Measurements from ENCODE around the gene MBD5. TPM values are rescaled to one million over a fixed set of nuclear protein-coding genes. Genes with fewer than 3 reads are reported as not detected.

The MBD5 gene
- total and polyA plus RNA-seq, 2 donors (not counting 1 experiment from before 2014, with no cell fraction given) = 10.9 to 69.7 TPM

- DNase-seq (no peak), ATAC-seq (ENCODE audit: low read depth) (no peak)
- Histone ChIP-seq H3K9me3 (ENCODE audit: control extremely low read depth in 1 of 3, control insufficient read depth in 2 of 3, insufficient read depth in 1 of 3, low read length in 2 of 3) (no peaks in the 10 kb centered on the region), H3K4me3 (ENCODE audit: control extremely low read depth in 1 of 5, extremely low read depth in 1 of 5, insufficient read depth in 1 of 5, low read depth in 2 of 5, low read length in 4 of 5) (no peak overlapping the region), H2AFZ (ENCODE audit: insufficient read depth, low read depth, low read length, poor library complexity, severe bottlenecking) (no peak overlapping the region), H3K9ac (ENCODE audit: low read length) (no peak overlapping the region), H3K4me2 (replicated peaks; ENCODE audit: low read depth, low read length, poor library complexity, severe bottlenecking) (no peak overlapping the region), H4K20me1 (ENCODE audit: control insufficient read depth, insufficient read depth, low read length, poor library complexity, severe bottlenecking) (no peaks in the 10 kb centered on the region), H3K4me1 (ENCODE audit: control insufficient read depth in 2 of 2, insufficient read depth in 2 of 2, low read length in 2 of 2) (no peaks in the 10 kb centered on the region), H3K36me3 (replicated peaks in 1 of 2; ENCODE audit: control extremely low read depth in 1 of 2, control insufficient read depth in 1 of 2, extremely low read depth in 1 of 2, insufficient read depth in 2 of 2, low read length in 1 of 2) (peaks cover 0 to 4% of the 10 kb centered on the region in 2 experiments), H3K79me2 (ENCODE audit: control insufficient read depth, insufficient read depth, low read length) (no peaks in the 10 kb centered on the region), H3K27me3 (replicated peaks in 1 of 4; ENCODE audit: control extremely low read depth in 1 of 4, control insufficient read depth in 3 of 4, insufficient read depth in 4 of 4, low read length in 3 of 4) (no peaks in the 10 kb centered on the region), H3K27ac (ENCODE audit: low read length in 2 of 2) (no peak overlapping the region)
- Mint-ChIP-seq H3K4me3 (no peak overlapping the region), H3K27ac (no peak overlapping the region), H3K4me1 (no peaks in the 10 kb centered on the region), H3K27me3 (no peaks in the 10 kb centered on the region), H3K9me3 (ENCODE audit: insufficient read depth) (no peaks in the 10 kb centered on the region)
- ChIA-PET CTCF (no interaction called here), POLR2A (no interaction called here)
- no peak for TF ChIP-seq EZH2 (IDR thresholded peaks at IDR 0.05; ENCODE audit: borderline replicate concordance, insufficient read depth, low read depth, low read length, poor library complexity, severe bottlenecking)
- TF ChIP-seq CTCF (IDR thresholded peaks at IDR 0.05) = no peak
- intact Hi-C loops (cut with micrococcal nuclease) = no loop called here
These were observed 279.7 kb downstream of the MBD5 start for GRCh38 chr2:148300544-148300943.

GRCh38 chr2:148301362-148301761 is 280.5 kb downstream of the MBD5 start:
- Histone ChIP-seq H3K9me3 (ENCODE audit: control extremely low read depth in 1 of 3, control insufficient read depth in 2 of 3, insufficient read depth in 1 of 3, low read length in 2 of 3) (no peaks in the 10 kb centered on the region), H4K20me1 (ENCODE audit: control insufficient read depth, insufficient read depth, low read length, poor library complexity, severe bottlenecking) (no peaks in the 10 kb centered on the region), H3K79me2 (ENCODE audit: control insufficient read depth, insufficient read depth, low read length) (no peaks in the 10 kb centered on the region), H3K9ac (ENCODE audit: low read length) (no peak overlapping the region), H3K36me3 (replicated peaks in 1 of 2; ENCODE audit: control extremely low read depth in 1 of 2, control insufficient read depth in 1 of 2, extremely low read depth in 1 of 2, insufficient read depth in 2 of 2, low read length in 1 of 2) (peaks cover 0 to 4% of the 10 kb centered on the region in 2 experiments), H3K27me3 (replicated peaks in 1 of 4; ENCODE audit: control extremely low read depth in 1 of 4, control insufficient read depth in 3 of 4, insufficient read depth in 4 of 4, low read length in 3 of 4) (no peaks in the 10 kb centered on the region), H3K4me1 (ENCODE audit: control insufficient read depth in 2 of 2, insufficient read depth in 2 of 2, low read length in 2 of 2) (no peaks in the 10 kb centered on the region), H3K4me2 (replicated peaks; ENCODE audit: low read depth, low read length, poor library complexity, severe bottlenecking) (no peak overlapping the region), H3K27ac (ENCODE audit: low read length in 2 of 2) (no peak overlapping the region), H3K4me3 (ENCODE audit: control extremely low read depth in 1 of 5, extremely low read depth in 1 of 5, insufficient read depth in 1 of 5, low read depth in 2 of 5, low read length in 4 of 5) (no peak overlapping the region), H2AFZ (ENCODE audit: insufficient read depth, low read depth, low read length, poor library complexity, severe bottlenecking) (no peak overlapping the region)
- Mint-ChIP-seq H3K27me3 (no peaks in the 10 kb centered on the region), H3K4me3 (no peak overlapping the region), H3K27ac (no peak overlapping the region), H3K9me3 (ENCODE audit: insufficient read depth) (no peaks in the 10 kb centered on the region), H3K4me1 (no peaks in the 10 kb centered on the region)
- 91% methylated on average over 3 of the region's 3 CpGs for WGBS (ENCODE audit: insufficient coverage)
- no peak for ATAC-seq (ENCODE audit: low read depth)
- no peak for DNase-seq
- no peak for TF ChIP-seq EZH2 (IDR thresholded peaks at IDR 0.05; ENCODE audit: borderline replicate concordance, insufficient read depth, low read depth, low read length, poor library complexity, severe bottlenecking)
- intact Hi-C loops (cut with micrococcal nuclease) = no loop called here
- ChIA-PET POLR2A (no interaction called here), CTCF (no interaction called here)
